RPMI7951 (cell line): Measurements from ENCODE around the gene OR2F1. TPM values are rescaled to one million over a fixed set of nuclear protein-coding genes. Genes with fewer than 3 reads are reported as not detected.

Source experiments
- DNase-seq: peaks from one replicate; pipeline ENCODE4 v3.0.0-alpha.2; 2012; ENCODE audit warnings: low read depth
- total RNA-seq: library from RNA; depleted of rRNA; stranded (reverse); fragments of >200 nt; shearing (Covaris generic); gene quantifications from 2 replicates; pipeline ENCODE4 v1.2.3, GENCODE V29; 2014; rRNA removed

Gene OR2F1
- total RNA-seq, result not detected in 2 replicates

- DNase-seq, result no peak
Measured at GRCh38 chr7:143954544-143954943, at the start of gene OR2F1. TSS of gene OR2F1 (plus strand) at chr7:143954844. CDS start at chr7:143959971, 5,127 bp downstream.

- DNase-seq, result no peak
Measured at GRCh38 chr7:143905509-143905908, 49.1 kb upstream of the OR2F1 start.

- DNase-seq, result no peak
Measured at GRCh38 chr7:143906151-143906550, 48.5 kb upstream of the OR2F1 start.

GRCh38 chr7:143906895-143907294 is 47.7 kb upstream of the OR2F1 start:
- no peak for DNase-seq

- no peak for DNase-seq
Measured at GRCh38 chr7:143908120-143908519, 46.5 kb upstream of the OR2F1 start.

- DNase-seq, result no peak
Measured at GRCh38 chr7:143909863-143910262, 44.8 kb upstream of the OR2F1 start.

- DNase-seq, result no peak
Measured at GRCh38 chr7:143910473-143911248, 44.0 kb upstream of the OR2F1 start.

GRCh38 chr7:143913945-143914615 is 40.6 kb upstream of the OR2F1 start:
- no peak for DNase-seq

- DNase-seq, result no peak
Measured at GRCh38 chr7:143914938-143915652, 39.5 kb upstream of the OR2F1 start.

GRCh38 chr7:143924851-143925250 is 29.8 kb upstream of the OR2F1 start:
- no peak for DNase-seq

- no peak for DNase-seq
Measured at GRCh38 chr7:143929224-143929920, 25.3 kb upstream of the OR2F1 start.

GRCh38 chr7:143931739-143932138 is 22.9 kb upstream of the OR2F1 start:
- no peak for DNase-seq

GRCh38 chr7:143934526-143935325 is 19.9 kb upstream of the OR2F1 start, which contains the start of gene OR2F2:
TSS of gene OR2F2 (plus strand) at chr7:143935233. CDS start at chr7:143935233, 0 bp downstream.
- no peak for DNase-seq

- no peak for DNase-seq
Measured at GRCh38 chr7:143936087-143937009, 18.3 kb upstream of the OR2F1 start.

- DNase-seq, result no peak
Measured at GRCh38 chr7:143938379-143939243, 16.0 kb upstream of the OR2F1 start.

- DNase-seq, result no peak
Measured at GRCh38 chr7:143945423-143945822, 9.2 kb upstream of the OR2F1 start.

- no peak for DNase-seq
Measured at GRCh38 chr7:143947111-143947510, 7.5 kb upstream of the OR2F1 start.

- DNase-seq, result no peak
Measured at GRCh38 chr7:143948733-143949132, 5.9 kb upstream of the OR2F1 start.

GRCh38 chr7:143953421-143953820 is 1.2 kb upstream of the OR2F1 start:
- DNase-seq, result no peak
